ENCODE results near the gene RGS9.

GRCh38 chr17:65158041-65158440, 20.9 kb downstream of the RGS9 start:
- TF ChIP-seq KDM1A (IDR thresholded peaks at IDR 0.05; ENCODE audit: borderline replicate concordance) (no peak), JUND (IDR thresholded peaks at IDR 0.05; ENCODE audit: low read depth, low read length) (no peak), RBBP5 (conservative IDR thresholded peaks at IDR 0.05) (no peak), NBN (IDR thresholded peaks at IDR 0.05) (no peak), CTCF (IDR thresholded peaks at IDR 0.05 in 2 of 3, conservative IDR thresholded peaks at IDR 0.05 in 1 of 3; ENCODE audit: control insufficient read depth in 2 of 3, extremely low read depth in 1 of 3, insufficient read depth in 1 of 3, low read depth in 3 of 3, low read length in 3 of 3) (no peak), TARDBP (IDR thresholded peaks at IDR 0.05; ENCODE audit: borderline replicate concordance) (no peak), CHD2 (IDR thresholded peaks at IDR 0.05; ENCODE audit: borderline replicate concordance, low read depth, low read length) (no peak), SPI1 (IDR thresholded peaks at IDR 0.05; ENCODE audit: borderline replicate concordance, insufficient read depth, low read depth, low read length) (no peak), SRF (IDR thresholded peaks at IDR 0.05; ENCODE audit: low read depth in 2 of 2, low read length in 2 of 2) (no peak), MTA3 (IDR thresholded peaks at IDR 0.05; ENCODE audit: borderline replicate concordance, low read length) (no peak), ZBED1 (IDR thresholded peaks at IDR 0.05; ENCODE audit: borderline replicate concordance) (no peak), POLR2AphosphoS2 (IDR thresholded peaks at IDR 0.05; ENCODE audit: low read depth, low read length) (no peak)

Measured in GM12878 (cell line).